HEK293 (cell line): ENCODE measurements around the gene TMEM184A.
A peak's percentile ranks its signal among the peaks of the same experiment; 100 is the strongest.

Experiments
- CTCF ChIA-PET: fragments of 350-600 bp; formaldehyde crosslinking; extraction: SDS; loops from one replicate; lab custom pipeline; 2021; ENCODE audit warnings: antibody characterized with exemption; lab: Yijun Ruan, JAX
- POLR2A ChIA-PET: fragments of 300-600 bp; formaldehyde crosslinking; extraction: SDS; loops from one replicate; lab custom pipeline; 2020; ENCODE audit warnings: antibody characterized with exemption, inconsistent platforms; lab: Yijun Ruan, JAX
- H3K27ac ChIP-seq: fragments of 200-500 bp; sonication (Bioruptor generic); 2 replicates; pipeline ENCODE4 v1.5.1; 2014; ENCODE audit warnings: low read depth, low read length, control low read depth, inconsistent platforms; ENCODE audit errors: extremely low read depth
- H3K36me3 ChIP-seq, 2 experiments: fragments of 200-500 bp in 1 of 2; sonication (Bioruptor generic) in 1 of 2; 1 replicate in 1 of 2; 2 replicates in 1 of 2; pipeline ENCODE4 v1.5.1; 2014 to 2017; ENCODE audit warnings: inconsistent platforms in 2 of 2, low read length in 2 of 2; ENCODE audit not compliant: control insufficient read depth in 2 of 2, insufficient read depth in 1 of 2
- H3K4me1 ChIP-seq: fragments of 200-500 bp; sonication (Bioruptor generic); 2 replicates; pipeline ENCODE4 v1.5.1; 2014; ENCODE audit warnings: mild to moderate bottlenecking, low read length, inconsistent platforms; ENCODE audit not compliant: control insufficient read depth, insufficient read depth
- H3K4me3 ChIP-seq: 2 replicates; pipeline ENCODE4 v1.5.1; 2011; ENCODE audit warnings: low read depth, mild to moderate bottlenecking, control low read depth, low read length, moderate library complexity
- H3K9me3 ChIP-seq: fragments of 200-500 bp; sonication (Bioruptor generic); 2 replicates; pipeline ENCODE4 v1.5.1; 2014; ENCODE audit warnings: low read depth, low read length, inconsistent platforms; ENCODE audit not compliant: control insufficient read depth, insufficient read depth
- KLF10 ChIP-seq: fragments of 450-650 bp; IDR thresholded peaks from 2 replicates; pipeline ENCODE4 v1.5.1; 2018; ENCODE audit warnings: missing biosample characterization, mild to moderate bottlenecking, missing genetic modification characterization
- PRDM4 ChIP-seq: fragments of 450-650 bp; formaldehyde crosslinking; IDR thresholded peaks from 2 replicates; pipeline ENCODE4 v1.5.1; 2017; ENCODE audit warnings: missing biosample characterization, missing genetic modification characterization
- SCRT1 ChIP-seq: fragments of 450-650 bp; formaldehyde crosslinking; IDR thresholded peaks from 2 replicates; pipeline ENCODE4 v1.5.1; 2016; ENCODE audit warnings: missing biosample characterization, missing genetic modification characterization, borderline replicate concordance
- ZBTB17 ChIP-seq: fragments of 450-650 bp; formaldehyde crosslinking; IDR thresholded peaks from 2 replicates; pipeline ENCODE4 v1.5.1; 2016; ENCODE audit warnings: missing biosample characterization, missing genetic modification characterization
- ZFHX2 ChIP-seq: fragments of 450-650 bp; formaldehyde crosslinking; conservative IDR thresholded peaks from 2 replicates; pipeline ENCODE4 v1.5.1; 2016; ENCODE audit warnings: missing biosample characterization, missing genetic modification characterization
- ZNF140 ChIP-seq: fragments of 450-650 bp; formaldehyde crosslinking; IDR thresholded peaks from 2 replicates; pipeline ENCODE4 v1.5.1; 2016; ENCODE audit warnings: missing biosample characterization, missing genetic modification characterization
- ZNF18 ChIP-seq: fragments of 450-650 bp; formaldehyde crosslinking; IDR thresholded peaks from 2 replicates; pipeline ENCODE4 v1.5.1; 2016; ENCODE audit warnings: missing biosample characterization, missing genetic modification characterization
- ZNF184 ChIP-seq: fragments of 450-650 bp; IDR thresholded peaks from 2 replicates; pipeline ENCODE4 v1.5.1; 2018; ENCODE audit warnings: missing biosample characterization, mild to moderate bottlenecking, missing genetic modification characterization
- ZNF221 ChIP-seq: fragments of 450-650 bp; formaldehyde crosslinking; IDR thresholded peaks from 2 replicates; pipeline ENCODE4 v1.5.1; 2017; ENCODE audit warnings: missing biosample characterization, missing genetic modification characterization, borderline replicate concordance
- ZNF292 ChIP-seq: fragments of 450-650 bp; formaldehyde crosslinking; IDR thresholded peaks from 2 replicates; pipeline ENCODE4 v1.5.1; 2016; ENCODE audit warnings: low read depth, missing biosample characterization, missing genetic modification characterization, borderline replicate concordance
- ZNF335 ChIP-seq: fragments of 450-650 bp; formaldehyde crosslinking; conservative IDR thresholded peaks from 2 replicates; pipeline ENCODE4 v1.5.1; 2016; ENCODE audit warnings: missing biosample characterization, missing genetic modification characterization
- ZNF366 ChIP-seq: fragments of 450-650 bp; formaldehyde crosslinking; conservative IDR thresholded peaks from 2 replicates; pipeline ENCODE4 v1.5.1; 2016; ENCODE audit warnings: missing biosample characterization, missing genetic modification characterization
- ZNF433 ChIP-seq: fragments of 450-650 bp; formaldehyde crosslinking; IDR thresholded peaks from 2 replicates; pipeline ENCODE4 v1.5.1; 2016; ENCODE audit warnings: missing biosample characterization, missing genetic modification characterization, low read depth
- ZNF521 ChIP-seq: fragments of 450-650 bp; formaldehyde crosslinking; IDR thresholded peaks from 2 replicates; pipeline ENCODE4 v1.5.1; 2017; ENCODE audit warnings: missing biosample characterization, mild to moderate bottlenecking, missing genetic modification characterization
- ZNF610 ChIP-seq: fragments of 450-650 bp; formaldehyde crosslinking; IDR thresholded peaks from 2 replicates; pipeline ENCODE4 v1.5.1; 2016; ENCODE audit warnings: missing biosample characterization, missing genetic modification characterization, borderline replicate concordance
- ZNF658 ChIP-seq: fragments of 450-650 bp; formaldehyde crosslinking; IDR thresholded peaks from 2 replicates; pipeline ENCODE4; 2016; ENCODE audit warnings: missing biosample characterization, missing genetic modification characterization
- ZNF664 ChIP-seq: fragments of 450-650 bp; formaldehyde crosslinking; IDR thresholded peaks from 2 replicates; pipeline ENCODE4 v1.5.1; 2016; ENCODE audit warnings: missing biosample characterization, missing genetic modification characterization
- ZNF701 ChIP-seq: fragments of 450-650 bp; formaldehyde crosslinking; IDR thresholded peaks from 2 replicates; pipeline ENCODE4 v1.5.1; 2016; ENCODE audit warnings: missing biosample characterization, missing genetic modification characterization
- ZNF707 ChIP-seq: fragments of 450-650 bp; formaldehyde crosslinking; IDR thresholded peaks from 2 replicates; pipeline ENCODE4 v1.5.1; 2016; ENCODE audit warnings: missing biosample characterization, missing genetic modification characterization

TMEM184A gene

GRCh38 chr7:1560620-1561031, 4.6 kb upstream of the TMEM184A start:
- ChIA-PET POLR2A (no interaction called here), CTCF (interaction anchor here (0.6 kb wide), 1 partner anchor 994 kb away, joined by 5 read pairs; no protein-coding TSS in a partner anchor)
- H3K4me1 ChIP-seq, result peaks cover 2% of the 10 kb centered on the region; the same call in 1 of the 2 replicates
- no peaks in the 10 kb centered on the region for H3K9me3 ChIP-seq
- H3K27ac ChIP-seq, result no peak overlapping the region
- H3K36me3 ChIP-seq, result peaks cover 0 to 7% of the 10 kb centered on the region in 2 experiments; a peak in 2 of 3 replicates
- TF ChIP-seq ZBTB17 (tag by site-specific recombination) (no peak), ZFHX2 (tag by site-specific recombination) (0 out of 2 replicates have a peak, but pooled peaks have one; percentile 8)
- H3K4me3 ChIP-seq, result no peak overlapping the region

GRCh38 chr7:1559626-1560590, 3.9 kb upstream of the TMEM184A start:
- H3K4me1 ChIP-seq, result peaks cover 3% of the 10 kb centered on the region; the same call in 1 of the 2 replicates
- no peaks in the 10 kb centered on the region for H3K9me3 ChIP-seq
- H3K4me3 ChIP-seq, result no peak overlapping the region
- H3K27ac ChIP-seq, result no peak overlapping the region
- ChIA-PET POLR2A (no interaction called here), CTCF (interaction anchor here (0.7 kb wide), 2 partner anchors 25 to 88 kb away, joined by 3 to 4 read pairs; no protein-coding TSS in a partner anchor)
- TF ChIP-seq ZNF707 (tag by site-specific recombination) (no peak), ZNF433 (tag by site-specific recombination) (no peak), KLF10 (tag by site-specific recombination) (no peak), ZNF140 (tag by site-specific recombination) (no peak), ZNF521 (tag by site-specific recombination) (no peak), ZNF664 (tag by site-specific recombination) (no peak), ZNF292 (no peak), ZNF366 (tag by site-specific recombination) (no peak), ZNF335 (tag by site-specific recombination) (no peak), ZNF18 (tag by site-specific recombination) (no peak), ZNF658 (tag by site-specific recombination) (no peak), ZNF701 (no peak), ZNF184 (tag by site-specific recombination) (no peak), PRDM4 (tag by site-specific recombination) (no peak), SCRT1 (tag by site-specific recombination) (no peak), ZNF610 (tag by site-specific recombination) (no peak), ZNF221 (no peak)
- H3K36me3 ChIP-seq, result peaks cover 0 to 2% of the 10 kb centered on the region in 2 experiments; a peak in 1 of 3 replicates
